ENCODE results near the gene OR9Q1. TPM values are rescaled to one million over a fixed set of nuclear protein-coding genes. Genes with fewer than 3 reads are reported as not detected.

Gene OR9Q1
- total RNA-seq, 1 experiment from 2014 or later = not detected

- ATAC-seq (no peak), DNase-seq (no peak)
- intact Hi-C loops (cut with micrococcal nuclease) = no loop called here
- H3K9me3 ChIP-seq (ENCODE audit: low read length) = no peaks in the 10 kb centered on the region
- TF ChIP-seq EZH2phosphoT487 (IDR thresholded peaks at IDR 0.05; ENCODE audit: borderline replicate concordance, low read length) = no peak
- no peak for TF ChIP-seq CTCF (conservative IDR thresholded peaks at IDR 0.05; ENCODE audit: low read depth, low read length)
- no peak for TF ChIP-seq EZH2 (IDR thresholded peaks at IDR 0.05; ENCODE audit: low read length, unreplicated experiment)
- ChIA-PET CTCF (no interaction called here), POLR2A (ENCODE audit: unreplicated experiment) (no interaction called here)
- peaks cover 9% of the 10 kb centered on the region; the same call in 1 of the 2 replicates for H3K27me3 ChIP-seq (ENCODE audit: low read length)
- H3K79me2 ChIP-seq (ENCODE audit: low read length) = no peaks in the 10 kb centered on the region
- no peaks in the 10 kb centered on the region for H4K20me1 ChIP-seq (ENCODE audit: low read length)
- no peaks in the 10 kb centered on the region for H3K4me1 ChIP-seq (ENCODE audit: insufficient read depth, low read length)
- H3F3A ChIP-seq (ENCODE audit: low read length, unreplicated experiment) = no peaks in the 10 kb centered on the region
- no peak overlapping the region for H3K4me2 ChIP-seq (ENCODE audit: low read length)
- H3K9me2 ChIP-seq (replicated peaks; ENCODE audit: low read length) = no peaks in the 10 kb centered on the region
- H3K4me3 ChIP-seq (ENCODE audit: low read length) = no peak overlapping the region
- no peak overlapping the region for H3K27ac ChIP-seq (ENCODE audit: low read length)
- no TSS peak for BruUV-seq (replicated peaks)
- H3K9ac ChIP-seq (ENCODE audit: low read length) = no peak overlapping the region
- no peaks in the 10 kb centered on the region for H3K36me3 ChIP-seq (ENCODE audit: low read depth, low read length)
- no peak overlapping the region for H2AFZ ChIP-seq (ENCODE audit: low read length)
Measured at GRCh38 chr11:58127350-58127749, 103.7 kb downstream of the OR9Q1 start.

GRCh38 chr11:58133309-58134076, 109.8 kb downstream of the OR9Q1 start:
- TF ChIP-seq EZH2 (IDR thresholded peaks at IDR 0.05; ENCODE audit: low read length, unreplicated experiment) (no peak), CTCF (conservative IDR thresholded peaks at IDR 0.05; ENCODE audit: low read depth, low read length) (peak; percentile 47), EZH2phosphoT487 (IDR thresholded peaks at IDR 0.05; ENCODE audit: borderline replicate concordance, low read length) (no peak)
- Histone ChIP-seq H4K20me1 (ENCODE audit: low read length) (no peaks in the 10 kb centered on the region), H3K9ac (ENCODE audit: low read length) (no peak overlapping the region), H3K27ac (ENCODE audit: low read length) (no peak overlapping the region), H3F3A (ENCODE audit: low read length, unreplicated experiment) (no peaks in the 10 kb centered on the region), H3K27me3 (ENCODE audit: low read length) (peaks cover 7% of the 10 kb centered on the region; the same call in 1 of the 2 replicates), H3K4me2 (ENCODE audit: low read length) (peak overlapping the region; percentile 65), H3K4me3 (ENCODE audit: low read length) (no peak overlapping the region), H3K4me1 (ENCODE audit: insufficient read depth, low read length) (peaks cover 10% of the 10 kb centered on the region; the same call in 1 of the 2 replicates), H3K36me3 (ENCODE audit: low read depth, low read length) (no peaks in the 10 kb centered on the region), H2AFZ (ENCODE audit: low read length) (0 out of 2 replicates have a peak overlapping the region, but pooled peaks have one; percentile 24), H3K79me2 (ENCODE audit: low read length) (no peaks in the 10 kb centered on the region), H3K9me3 (ENCODE audit: low read length) (no peaks in the 10 kb centered on the region), H3K9me2 (replicated peaks; ENCODE audit: low read length) (no peaks in the 10 kb centered on the region)
- CTCF ChIA-PET = interaction anchor here (0.8 kb wide), 1 partner anchor 380 kb away, joined by 3 read pairs; no protein-coding TSS in a partner anchor
- DNase-seq (peak; percentile 80), ATAC-seq (peak; percentile 51)
- POLR2A ChIA-PET (ENCODE audit: unreplicated experiment) = interaction anchor here (0.5 kb wide), 1 partner anchor 498 kb away, joined by 5 read pairs; no protein-coding TSS in a partner anchor
- BruUV-seq (replicated peaks) = no TSS peak
- intact Hi-C loops (cut with micrococcal nuclease) = loop anchor here (5.0 kb wide), 1 partner anchor 379 kb away; no protein-coding TSS in a partner anchor

DNA sequence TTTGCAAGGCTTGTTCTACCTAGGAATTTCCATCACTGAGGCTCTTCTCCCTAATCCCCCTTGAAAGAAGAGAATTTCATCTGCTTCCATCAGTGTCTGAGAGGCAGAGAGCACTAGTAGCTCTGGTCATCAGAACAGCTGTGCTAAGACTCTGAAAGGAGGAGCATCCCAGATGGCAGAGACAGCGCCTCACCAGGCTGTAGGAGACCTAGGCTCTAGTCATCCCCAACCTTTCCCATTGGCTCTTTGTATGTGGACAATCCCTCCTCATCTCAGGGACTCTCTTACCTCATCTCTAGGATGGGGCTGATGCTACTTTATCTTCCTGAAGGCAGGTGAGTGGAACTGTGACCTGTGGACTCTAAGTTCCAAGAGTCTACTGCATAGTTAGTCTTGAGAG, 110.5 kb downstream of the OR9Q1 start:
- Histone ChIP-seq H4K20me1 (ENCODE audit: low read length) (no peaks in the 10 kb centered on the region), H3K4me3 (ENCODE audit: low read length) (no peak overlapping the region), H3K27me3 (ENCODE audit: low read length) (peaks cover 7% of the 10 kb centered on the region; the same call in 1 of the 2 replicates), H3K9me2 (replicated peaks; ENCODE audit: low read length) (no peaks in the 10 kb centered on the region), H3K27ac (ENCODE audit: low read length) (no peak overlapping the region), H3K9ac (ENCODE audit: low read length) (no peak overlapping the region), H3K36me3 (ENCODE audit: low read depth, low read length) (no peaks in the 10 kb centered on the region), H3K4me2 (ENCODE audit: low read length) (no peak overlapping the region), H3K79me2 (ENCODE audit: low read length) (no peaks in the 10 kb centered on the region), H3K4me1 (ENCODE audit: insufficient read depth, low read length) (peaks cover 10% of the 10 kb centered on the region; the same call in 1 of the 2 replicates), H3F3A (ENCODE audit: low read length, unreplicated experiment) (no peaks in the 10 kb centered on the region), H2AFZ (ENCODE audit: low read length) (no peak overlapping the region), H3K9me3 (ENCODE audit: low read length) (no peaks in the 10 kb centered on the region)
- peak; percentile 43; the same call in 1 of the 2 replicates for ATAC-seq
- peak; percentile 13 for DNase-seq
- CTCF ChIA-PET = no interaction called here
- intact Hi-C loops (cut with micrococcal nuclease) = loop anchor here (5.0 kb wide), 1 partner anchor 378 kb away; no protein-coding TSS in a partner anchor
- POLR2A ChIA-PET (ENCODE audit: unreplicated experiment) = interaction anchor here (0.5 kb wide), 1 partner anchor 499 kb away, joined by 5 read pairs; no protein-coding TSS in a partner anchor
- BruUV-seq (replicated peaks) = no TSS peak
- no peak for TF ChIP-seq EZH2 (IDR thresholded peaks at IDR 0.05; ENCODE audit: low read length, unreplicated experiment)
- TF ChIP-seq CTCF (conservative IDR thresholded peaks at IDR 0.05; ENCODE audit: low read depth, low read length) = 0 out of 2 replicates have a peak, but pooled peaks have one; percentile 18
